Peyer's patch (tissue), 4 donors: Measurements from ENCODE around the gene COL4A1. TPM values are rescaled to one million over a fixed set of nuclear protein-coding genes. Genes with fewer than 3 reads are reported as not detected.

Experiments
- DNase-seq, 3 donors: peaks; one replicate each; pipeline ENCODE4 v3.0.0-alpha.2; 2017 to 2019
- H3K27ac ChIP-seq, 4 donors: fragments of 200-600 bp; sonication (generic); one replicate each; pipeline ENCODE4 v1.5.1; 2016 to 2019
- H3K27me3 ChIP-seq, 2 donors: fragments of 200-600 bp; sonication (generic); one replicate each; pipeline ENCODE4 v1.5.1; 2019
- H3K36me3 ChIP-seq, 3 donors: fragments of 200-600 bp; sonication (generic); one replicate each; pipeline ENCODE4 v1.5.1; 2016 to 2019
- H3K4me1 ChIP-seq, 4 donors: fragments of 200-600 bp; sonication (generic); one replicate each; pipeline ENCODE4 v1.5.1; 2016 to 2019
- H3K4me3 ChIP-seq, 4 donors: fragments of 200-600 bp; sonication (generic); 1 replicate in 3 of 4; 2 replicates in 1 of 4; pipeline ENCODE4 v1.5.1; 2016 to 2019; ENCODE audit warnings: mild to moderate bottlenecking in 1 of 4
- H3K9me3 ChIP-seq, 4 donors: fragments of 200-600 bp; sonication (generic); one replicate each; pipeline ENCODE4 v1.5.1; 2016 to 2019; ENCODE audit warnings: mild to moderate bottlenecking in 1 of 4
- POLR2A ChIP-seq, 2 donors: fragments of 450-650 bp; IDR thresholded peaks; one replicate each; pipeline ENCODE4 v1.5.1; 2017; ENCODE audit warnings: antibody characterized with exemption in 2 of 2, mild to moderate bottlenecking in 2 of 2, moderate library complexity in 2 of 2
- total RNA-seq, 4 donors: library from RNA; depleted of rRNA; stranded (reverse); fragments of >200 nt; gene quantifications; one replicate each; pipeline ENCODE4 v1.1.0, GENCODE V29; 2016
- TF ChIP-seq, protein P1 (sequence below), 6 experiments: fragments of 450-650 bp in 4 of 6; fragments of 200-600 bp in 2 of 6; sonication (generic) in 1 of 6; IDR thresholded peaks; one replicate each; pipeline ENCODE4 v1.5.1; 2017 to 2019; ENCODE audit warnings: antibody characterized with exemption in 6 of 6, mild to moderate bottlenecking in 3 of 6, moderate library complexity in 1 of 6

The COL4A1 gene
- total RNA-seq, 4 donors from 2014 or later = 28.0 to 69.3 (median 36.3) TPM

DNA sequence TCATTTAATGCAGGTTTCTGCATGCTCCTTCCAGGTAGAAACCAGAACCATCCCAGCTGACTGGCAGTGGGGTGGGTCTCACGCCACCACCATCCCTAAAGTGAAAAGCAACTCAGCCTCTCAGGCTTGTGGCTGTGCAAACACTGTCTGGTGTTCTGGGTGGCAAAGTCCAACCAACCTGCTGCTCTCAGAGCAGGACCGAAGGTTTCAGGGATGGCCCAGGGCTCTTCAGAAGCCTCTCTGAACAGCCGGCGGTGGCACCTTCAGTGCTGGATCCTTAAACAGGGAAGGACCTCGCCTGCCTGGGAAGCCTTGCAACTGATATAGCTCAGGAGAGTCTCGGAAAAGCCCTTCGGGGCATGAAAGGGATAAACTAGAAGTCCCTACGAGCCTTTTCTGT lies 100.8 kb downstream of the COL4A1 start:
- Histone ChIP-seq H3K36me3 (peaks cover 0 to 42% (median 0%) of the 10 kb centered on the region in 3 donors), H3K27ac (no peak overlapping the region), H3K27me3 (no peaks in the 10 kb centered on the region), H3K4me1 (no peaks in the 10 kb centered on the region), H3K9me3 (no peaks in the 10 kb centered on the region), H3K4me3 (no peak overlapping the region)
- no peak for TF ChIP-seq POLR2A (IDR thresholded peaks at IDR 0.05)
- TF ChIP-seq, protein P1, sequence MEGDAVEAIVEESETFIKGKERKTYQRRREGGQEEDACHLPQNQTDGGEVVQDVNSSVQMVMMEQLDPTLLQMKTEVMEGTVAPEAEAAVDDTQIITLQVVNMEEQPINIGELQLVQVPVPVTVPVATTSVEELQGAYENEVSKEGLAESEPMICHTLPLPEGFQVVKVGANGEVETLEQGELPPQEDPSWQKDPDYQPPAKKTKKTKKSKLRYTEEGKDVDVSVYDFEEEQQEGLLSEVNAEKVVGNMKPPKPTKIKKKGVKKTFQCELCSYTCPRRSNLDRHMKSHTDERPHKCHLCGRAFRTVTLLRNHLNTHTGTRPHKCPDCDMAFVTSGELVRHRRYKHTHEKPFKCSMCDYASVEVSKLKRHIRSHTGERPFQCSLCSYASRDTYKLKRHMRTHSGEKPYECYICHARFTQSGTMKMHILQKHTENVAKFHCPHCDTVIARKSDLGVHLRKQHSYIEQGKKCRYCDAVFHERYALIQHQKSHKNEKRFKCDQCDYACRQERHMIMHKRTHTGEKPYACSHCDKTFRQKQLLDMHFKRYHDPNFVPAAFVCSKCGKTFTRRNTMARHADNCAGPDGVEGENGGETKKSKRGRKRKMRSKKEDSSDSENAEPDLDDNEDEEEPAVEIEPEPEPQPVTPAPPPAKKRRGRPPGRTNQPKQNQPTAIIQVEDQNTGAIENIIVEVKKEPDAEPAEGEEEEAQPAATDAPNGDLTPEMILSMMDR (IDR thresholded peaks at IDR 0.05) = no peak
- DNase-seq = peak in 2 of 3 donors; percentile 57 to 58

DNA sequence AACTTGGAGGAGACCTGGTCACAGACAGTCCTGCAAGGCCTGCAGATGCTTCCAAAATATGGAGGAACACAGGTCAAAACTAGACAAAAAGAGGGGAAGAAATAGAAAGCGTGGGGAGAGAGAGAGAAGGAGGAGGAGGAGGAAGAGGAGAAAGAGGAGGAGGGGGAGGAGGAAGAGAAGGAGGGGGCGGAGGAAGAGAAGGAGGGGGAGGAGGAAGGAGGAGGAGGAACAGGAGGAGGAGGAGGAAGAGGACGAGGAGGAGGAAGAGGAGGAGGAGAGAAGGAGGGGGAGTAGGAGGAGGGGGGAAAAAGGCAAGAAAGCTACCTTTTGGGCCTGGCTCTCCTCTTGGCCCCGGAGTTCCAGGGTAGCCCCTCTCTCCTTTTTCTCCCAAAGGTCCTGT lies 105.8 kb downstream of the COL4A1 start:
- TF ChIP-seq POLR2A (IDR thresholded peaks at IDR 0.05) = no peak
- TF ChIP-seq, protein P1 (IDR thresholded peaks at IDR 0.05) = no peak
- Histone ChIP-seq H3K4me3 (no peak overlapping the region), H3K36me3 (peaks cover 0 to 21% (median 0%) of the 10 kb centered on the region in 3 donors), H3K27ac (no peak overlapping the region), H3K9me3 (no peaks in the 10 kb centered on the region), H3K4me1 (no peaks in the 10 kb centered on the region), H3K27me3 (no peaks in the 10 kb centered on the region)
- no peak for DNase-seq

- H3K27ac ChIP-seq = no peak overlapping the region
- H3K9me3 ChIP-seq = no peaks in the 10 kb centered on the region
- TF ChIP-seq, protein P1 (IDR thresholded peaks at IDR 0.05) = no peak
- TF ChIP-seq POLR2A (IDR thresholded peaks at IDR 0.05) = no peak
- no peaks in the 10 kb centered on the region for H3K27me3 ChIP-seq
- peaks cover 0 to 15% (median 0%) of the 10 kb centered on the region in 3 donors for H3K36me3 ChIP-seq
- no peak for DNase-seq
- no peak overlapping the region for H3K4me3 ChIP-seq
- no peaks in the 10 kb centered on the region for H3K4me1 ChIP-seq
Measured at GRCh38 chr13:110200276-110200870, 106.6 kb downstream of the COL4A1 start.

- DNase-seq = no peak
- no peak overlapping the region for H3K27ac ChIP-seq
- TF ChIP-seq, protein P1 (IDR thresholded peaks at IDR 0.05) = no peak
- no peak for TF ChIP-seq POLR2A (IDR thresholded peaks at IDR 0.05)
- no peaks in the 10 kb centered on the region for H3K9me3 ChIP-seq
- H3K4me3 ChIP-seq = no peak overlapping the region
- H3K4me1 ChIP-seq = no peaks in the 10 kb centered on the region
- peaks cover 0 to 9% (median 0%) of the 10 kb centered on the region in 3 donors for H3K36me3 ChIP-seq
- no peaks in the 10 kb centered on the region for H3K27me3 ChIP-seq
Measured at GRCh38 chr13:110199046-110199831, 107.7 kb downstream of the COL4A1 start.

GRCh38 chr13:110197471-110197870 lies 109.5 kb downstream of the COL4A1 start:
- no peak for TF ChIP-seq POLR2A (IDR thresholded peaks at IDR 0.05)
- TF ChIP-seq, protein P1 (IDR thresholded peaks at IDR 0.05) = no peak
- no peak overlapping the region for H3K27ac ChIP-seq
- no peaks in the 10 kb centered on the region for H3K4me1 ChIP-seq
- H3K36me3 ChIP-seq = peaks cover 0 to 9% (median 0%) of the 10 kb centered on the region in 3 donors
- H3K4me3 ChIP-seq = no peak overlapping the region
- no peaks in the 10 kb centered on the region for H3K9me3 ChIP-seq
- no peaks in the 10 kb centered on the region for H3K27me3 ChIP-seq
- DNase-seq = no peak
